Progenitor cell of endocrine pancreas (in vitro differentiated cells): ENCODE results near the gene FREM1. TPM values are rescaled to one million over a fixed set of nuclear protein-coding genes. Genes with fewer than 3 reads are reported as not detected.

Experiments used
- DNase-seq: peaks from one replicate; pipeline ENCODE4 v3.0.0; 2021; ENCODE audit warnings: low spot score; ENCODE audit not compliant: unreplicated experiment
- H3K27ac Mint-ChIP-seq: 2 replicates; pipeline ENCODE4 v1.8.0; 2021; ENCODE audit warnings: mild to moderate bottlenecking, moderate library complexity, mixed read lengths
- H3K27me3 Mint-ChIP-seq: 2 replicates; pipeline ENCODE4 v1.8.0; 2021; ENCODE audit warnings: mixed read lengths
- H3K36me3 Mint-ChIP-seq: 2 replicates; pipeline ENCODE4 v1.8.0; 2022; ENCODE audit warnings: mixed read lengths; ENCODE audit not compliant: insufficient read depth
- H3K4me1 Mint-ChIP-seq: 2 replicates; pipeline ENCODE4 v1.8.0; 2021; ENCODE audit warnings: low read depth, mixed read lengths
- H3K4me3 Mint-ChIP-seq: 2 replicates; pipeline ENCODE4 v1.8.0; 2021; ENCODE audit warnings: low read depth, mild to moderate bottlenecking, moderate library complexity, mixed read lengths
- H3K9me3 Mint-ChIP-seq: 2 replicates; pipeline ENCODE4 v1.8.0; 2021; ENCODE audit warnings: low read depth, mixed read lengths
- total RNA-seq: library from RNA; stranded (reverse); gene quantifications from 2 replicates; pipeline ENCODE4 v1.2.1, GENCODE V29; 2021
- TF ChIP-seq, protein P1 (sequence below): fragments of 200-600 bp; sonication (generic); IDR thresholded peaks from one replicate; pipeline ENCODE4 v1.5.0; 2021; ENCODE audit warnings: antibody characterized with exemption, mild to moderate bottlenecking; ENCODE audit not compliant: unreplicated experiment

FREM1 gene
- total RNA-seq, 1 donor from 2014 or later, result 11.4 TPM

DNA sequence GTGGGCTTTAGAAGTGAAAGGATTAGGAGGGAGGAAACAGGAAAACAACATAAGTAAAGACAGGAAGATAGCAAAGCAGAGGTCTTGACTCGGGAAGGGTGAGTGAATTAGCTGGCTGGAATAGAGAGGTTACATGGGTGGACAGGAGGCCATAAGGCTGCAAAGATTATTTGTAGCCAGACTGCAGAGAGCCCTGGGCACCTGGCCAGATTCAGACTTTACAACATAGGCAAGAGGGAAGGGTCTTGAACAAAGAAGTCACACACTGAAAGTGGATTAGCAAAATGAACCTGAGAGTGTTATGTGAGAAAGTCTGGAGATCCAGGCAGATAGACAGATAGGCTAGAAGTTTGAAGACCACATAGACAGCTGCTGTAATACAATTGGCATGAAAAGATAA is 158.0 kb downstream of the FREM1 start:
- TF ChIP-seq, protein P1, sequence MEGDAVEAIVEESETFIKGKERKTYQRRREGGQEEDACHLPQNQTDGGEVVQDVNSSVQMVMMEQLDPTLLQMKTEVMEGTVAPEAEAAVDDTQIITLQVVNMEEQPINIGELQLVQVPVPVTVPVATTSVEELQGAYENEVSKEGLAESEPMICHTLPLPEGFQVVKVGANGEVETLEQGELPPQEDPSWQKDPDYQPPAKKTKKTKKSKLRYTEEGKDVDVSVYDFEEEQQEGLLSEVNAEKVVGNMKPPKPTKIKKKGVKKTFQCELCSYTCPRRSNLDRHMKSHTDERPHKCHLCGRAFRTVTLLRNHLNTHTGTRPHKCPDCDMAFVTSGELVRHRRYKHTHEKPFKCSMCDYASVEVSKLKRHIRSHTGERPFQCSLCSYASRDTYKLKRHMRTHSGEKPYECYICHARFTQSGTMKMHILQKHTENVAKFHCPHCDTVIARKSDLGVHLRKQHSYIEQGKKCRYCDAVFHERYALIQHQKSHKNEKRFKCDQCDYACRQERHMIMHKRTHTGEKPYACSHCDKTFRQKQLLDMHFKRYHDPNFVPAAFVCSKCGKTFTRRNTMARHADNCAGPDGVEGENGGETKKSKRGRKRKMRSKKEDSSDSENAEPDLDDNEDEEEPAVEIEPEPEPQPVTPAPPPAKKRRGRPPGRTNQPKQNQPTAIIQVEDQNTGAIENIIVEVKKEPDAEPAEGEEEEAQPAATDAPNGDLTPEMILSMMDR, result no peak
- no peaks in the 10 kb centered on the region for H3K36me3 Mint-ChIP-seq
- H3K4me1 Mint-ChIP-seq, result peaks cover 8% of the 10 kb centered on the region
- peaks cover 25% of the 10 kb centered on the region for H3K27me3 Mint-ChIP-seq
- H3K27ac Mint-ChIP-seq, result no peak overlapping the region
- DNase-seq, result no peak
- H3K4me3 Mint-ChIP-seq, result no peak overlapping the region
- no peaks in the 10 kb centered on the region for H3K9me3 Mint-ChIP-seq

DNA sequence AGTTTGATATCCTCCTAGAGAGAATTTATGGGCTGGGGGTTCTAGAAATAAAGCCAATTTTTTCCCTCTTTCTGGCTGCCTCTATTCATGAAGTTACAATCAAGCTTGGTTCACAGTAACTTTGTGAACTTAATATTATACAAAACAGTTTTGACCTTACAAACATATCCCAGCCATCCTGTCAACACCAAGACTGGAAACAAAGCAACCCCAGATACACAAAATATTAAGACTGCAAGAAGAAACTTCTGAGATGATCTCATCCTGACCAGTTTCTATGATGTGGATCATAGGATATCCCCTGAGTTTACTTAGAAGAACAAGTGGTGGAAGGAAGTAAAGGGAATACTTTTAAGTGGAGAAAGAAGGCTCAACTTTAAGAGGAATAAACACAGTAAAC is 159.4 kb downstream of the FREM1 start:
- H3K27ac Mint-ChIP-seq, result no peak overlapping the region
- no peaks in the 10 kb centered on the region for H3K9me3 Mint-ChIP-seq

DNA sequence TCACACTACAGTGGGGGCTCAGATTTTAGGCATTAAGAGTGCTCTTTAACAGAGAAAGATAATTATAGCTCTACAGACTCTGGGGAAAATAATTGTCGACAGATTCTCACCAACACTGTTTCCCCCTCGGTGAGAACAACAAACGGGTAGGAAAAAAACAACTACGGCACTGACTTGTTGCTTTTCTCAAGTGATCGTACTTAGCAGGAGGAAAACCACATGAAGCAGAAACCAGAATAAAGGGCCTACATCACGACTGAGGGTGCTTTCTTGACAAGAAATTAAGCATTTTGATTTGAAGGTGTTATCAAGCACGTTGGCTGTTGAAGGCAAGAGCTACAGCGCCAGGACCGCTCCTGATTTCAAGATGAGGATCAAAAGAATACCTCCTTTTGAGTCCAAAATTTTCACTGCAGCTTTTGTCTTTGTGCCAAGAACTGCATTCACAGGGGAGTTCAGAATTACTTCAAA is 160.5 kb downstream of the FREM1 start:
- Mint-ChIP-seq H3K4me1 (peaks cover 8% of the 10 kb centered on the region), H3K9me3 (peaks cover 2% of the 10 kb centered on the region), H3K27me3 (peaks cover 25% of the 10 kb centered on the region), H3K27ac (no peak overlapping the region), H3K36me3 (peaks cover 2% of the 10 kb centered on the region), H3K4me3 (no peak overlapping the region)
- TF ChIP-seq, protein P1, result no peak
- DNase-seq, result no peak

More for the DNA sequence above, 159.4 kb downstream of the FREM1 start:
- no peak for DNase-seq
- peaks cover 8% of the 10 kb centered on the region for H3K4me1 Mint-ChIP-seq
- TF ChIP-seq, protein P1, result no peak
- peaks cover 25% of the 10 kb centered on the region for H3K27me3 Mint-ChIP-seq
- H3K36me3 Mint-ChIP-seq, result peaks cover 2% of the 10 kb centered on the region
- no peak overlapping the region for H3K4me3 Mint-ChIP-seq

DNA sequence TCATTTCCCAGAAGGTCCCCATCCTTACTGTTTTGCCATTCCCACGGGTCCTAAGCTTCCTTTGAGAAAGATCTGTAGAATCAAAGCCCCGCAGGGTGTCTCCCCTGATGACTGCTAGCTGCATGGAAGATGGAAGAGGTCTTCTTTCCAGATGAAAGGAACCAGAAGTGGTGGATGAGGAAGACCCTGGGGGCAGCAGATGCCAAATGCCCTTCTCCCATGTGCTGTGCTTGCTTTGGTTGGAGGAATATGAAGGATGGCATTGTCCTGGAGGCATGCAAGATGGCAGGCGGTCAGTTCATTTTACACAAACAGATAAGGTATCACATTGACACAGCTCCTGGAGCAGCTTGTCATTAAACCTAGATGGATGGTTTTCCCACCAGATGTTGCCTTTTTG is 161.9 kb downstream of the FREM1 start:
- Mint-ChIP-seq H3K9me3 (peaks cover 3% of the 10 kb centered on the region), H3K4me1 (peaks cover 8% of the 10 kb centered on the region), H3K27ac (no peak overlapping the region), H3K27me3 (peaks cover 25% of the 10 kb centered on the region), H3K36me3 (peaks cover 2% of the 10 kb centered on the region), H3K4me3 (no peak overlapping the region)
- TF ChIP-seq, protein P1, result no peak
- no peak for DNase-seq

DNA sequence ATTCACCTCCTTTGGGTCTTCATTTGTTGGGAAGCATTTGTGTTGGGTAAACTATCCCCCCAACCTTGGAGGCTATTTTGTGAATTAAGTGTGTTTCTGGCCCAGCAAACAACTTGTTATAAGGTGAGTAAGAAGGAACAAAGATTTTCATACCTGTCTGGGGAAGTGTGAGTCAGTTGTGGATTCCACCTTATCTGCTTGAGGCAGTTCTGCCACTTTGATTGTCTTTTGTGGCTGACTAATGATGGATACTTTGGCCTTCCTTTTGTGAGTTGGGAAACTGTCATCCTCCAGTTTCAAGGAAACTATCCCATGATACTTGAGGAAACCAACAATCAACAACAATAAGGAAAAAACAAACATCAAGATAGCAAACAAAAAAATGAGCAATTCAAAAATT is 163.1 kb downstream of the FREM1 start:
- Mint-ChIP-seq H3K27me3 (peaks cover 22% of the 10 kb centered on the region), H3K9me3 (peaks cover 3% of the 10 kb centered on the region), H3K4me3 (no peak overlapping the region), H3K27ac (no peak overlapping the region), H3K4me1 (peaks cover 5% of the 10 kb centered on the region), H3K36me3 (peaks cover 2% of the 10 kb centered on the region)
- TF ChIP-seq, protein P1, result no peak
- no peak for DNase-seq
